KBM-7 (cell line): ENCODE results near the gene SALL1.

Experiments used
- DNase-seq: peaks from one replicate; pipeline ENCODE4 v3.0.0-alpha.2; 2015
- in situ Hi-C: fragments of 300-500 bp; cut with MboI; formaldehyde crosslinking; loops from 2 replicates; pipeline ENCODE4 v1.14.3; 2020; ENCODE audit warnings: low sequenced_read_pairs, low pct_unique_long_range_greater_than_20kb, mixed read lengths

Gene SALL1

GRCh38 chr16:51146256-51146924 lies 4.7 kb downstream of the SALL1 start:
- in situ Hi-C loops: no loop called here
- DNase-seq: no peak

- no peak for DNase-seq
- in situ Hi-C loops: no loop called here
Measured at GRCh38 chr16:51144203-51144602, 6.9 kb downstream of the SALL1 start.

- in situ Hi-C loops: no loop called here
- DNase-seq: no peak
Measured at GRCh38 chr16:51143196-51143977, 7.7 kb downstream of the SALL1 start.

GRCh38 chr16:51141541-51141940 lies 9.5 kb downstream of the SALL1 start:
- no peak for DNase-seq
- in situ Hi-C loops: no loop called here

- in situ Hi-C loops: no loop called here
- no peak for DNase-seq
Measured at GRCh38 chr16:51141106-51141505, 10.0 kb downstream of the SALL1 start.

- in situ Hi-C loops: no loop called here
- DNase-seq: no peak
Measured at GRCh38 chr16:51140112-51140511, 11.0 kb downstream of the SALL1 start.

GRCh38 chr16:51139568-51139967 lies 11.5 kb downstream of the SALL1 start:
- no peak for DNase-seq

GRCh38 chr16:51138178-51138577 lies 12.9 kb downstream of the SALL1 start:
- in situ Hi-C loops: no loop called here
- DNase-seq: no peak

More at GRCh38 chr16:51139568-51139967, 11.5 kb downstream of the SALL1 start:
- in situ Hi-C loops: no loop called here

GRCh38 chr16:51137097-51137496 lies 14.0 kb downstream of the SALL1 start:
- in situ Hi-C loops: no loop called here
- no peak for DNase-seq

GRCh38 chr16:51134876-51135275 lies 16.2 kb downstream of the SALL1 start:
- in situ Hi-C loops: no loop called here

GRCh38 chr16:51134269-51134812 lies 16.7 kb downstream of the SALL1 start:
- in situ Hi-C loops: no loop called here
- no peak for DNase-seq

More at GRCh38 chr16:51134876-51135275, 16.2 kb downstream of the SALL1 start:
- no peak for DNase-seq

GRCh38 chr16:51133688-51134087 lies 17.4 kb downstream of the SALL1 start:
- in situ Hi-C loops: no loop called here

GRCh38 chr16:51133183-51133582 lies 17.9 kb downstream of the SALL1 start:
- no peak for DNase-seq
- in situ Hi-C loops: no loop called here

More at GRCh38 chr16:51133688-51134087, 17.4 kb downstream of the SALL1 start:
- DNase-seq: no peak

GRCh38 chr16:51132490-51133115 lies 18.5 kb downstream of the SALL1 start:
- DNase-seq: no peak
- in situ Hi-C loops: no loop called here

GRCh38 chr16:51131619-51132018 lies 19.5 kb downstream of the SALL1 start:
- in situ Hi-C loops: no loop called here
- DNase-seq: no peak

- in situ Hi-C loops: no loop called here
- DNase-seq: no peak
Measured at GRCh38 chr16:51129105-51129504, 22.0 kb downstream of the SALL1 start.

GRCh38 chr16:51125992-51126391 lies 25.1 kb downstream of the SALL1 start:
- no peak for DNase-seq
- in situ Hi-C loops: no loop called here

- DNase-seq: no peak
- in situ Hi-C loops: no loop called here
Measured at GRCh38 chr16:51124896-51125295, 26.2 kb downstream of the SALL1 start.

GRCh38 chr16:51121850-51122249 lies 29.2 kb downstream of the SALL1 start:
- in situ Hi-C loops: no loop called here
- no peak for DNase-seq
